H9 (cell line): Measurements from ENCODE around the gene IL13RA2. TPM values are rescaled to one million over a fixed set of nuclear protein-coding genes. Genes with fewer than 3 reads are reported as not detected.

Source experiments
- DNase-seq: peaks from one replicate; pipeline ENCODE4 v3.0.0-alpha.2; 2017
- H2AFZ ChIP-seq: one replicate; pipeline ENCODE4 v1.6.1; 2013; ENCODE audit warnings: mild to moderate bottlenecking, low read length, control low read depth, moderate library complexity
- H2AK5ac ChIP-seq: 2 replicates; pipeline ENCODE4 v1.6.1; 2013; ENCODE audit warnings: low read length, control low read depth, mixed read lengths; ENCODE audit not compliant: insufficient read length
- H2BK120ac ChIP-seq: one replicate; pipeline ENCODE4 v1.6.1; 2013; ENCODE audit warnings: low read depth, mild to moderate bottlenecking, low read length, control low read depth, inconsistent platforms; ENCODE audit not compliant: poor library complexity, severe bottlenecking
- H2BK12ac ChIP-seq: 2 replicates; pipeline ENCODE4 v1.6.1; 2013; ENCODE audit warnings: low read length, control low read depth, mixed read lengths, low read depth; ENCODE audit not compliant: insufficient read length
- H2BK15ac ChIP-seq: 2 replicates; pipeline ENCODE4 v1.6.1; 2013; ENCODE audit warnings: low read depth, low read length, control low read depth
- H2BK20ac ChIP-seq: one replicate; pipeline ENCODE4 v1.6.1; 2013; ENCODE audit warnings: low read depth, mild to moderate bottlenecking, low read length, control low read depth, inconsistent platforms; ENCODE audit not compliant: poor library complexity, severe bottlenecking
- H2BK5ac ChIP-seq: 2 replicates; pipeline ENCODE4 v1.6.1; 2013; ENCODE audit warnings: low read length, control low read depth, mixed read lengths; ENCODE audit not compliant: insufficient read length
- H3K14ac ChIP-seq: 2 replicates; pipeline ENCODE4 v1.6.1; 2013; ENCODE audit warnings: low read length, control low read depth; ENCODE audit not compliant: insufficient read depth
- H3K18ac ChIP-seq: 2 replicates; pipeline ENCODE4 v1.6.1; 2013; ENCODE audit warnings: low read depth, mild to moderate bottlenecking, mixed read lengths, low read length, control low read depth; ENCODE audit not compliant: insufficient read length
- H3K23ac ChIP-seq: 2 replicates; pipeline ENCODE4 v1.6.1; 2013; ENCODE audit warnings: low read length, control low read depth, mixed read lengths, low read depth; ENCODE audit not compliant: insufficient read length
- H3K23me2 ChIP-seq: 2 replicates; pipeline ENCODE4 v1.6.1; 2013; ENCODE audit warnings: low read depth, mild to moderate bottlenecking, mixed read lengths, low read length, control low read depth; ENCODE audit not compliant: insufficient read length, poor library complexity, severe bottlenecking
- H3K27ac ChIP-seq: 2 replicates; pipeline ENCODE4 v1.5.1; 2013; ENCODE audit warnings: low read length, control low read depth, mixed read lengths, low read depth; ENCODE audit not compliant: insufficient read length
- H3K27me3 ChIP-seq: 2 replicates; pipeline ENCODE4 v1.6.1; 2013; ENCODE audit warnings: low read length, control low read depth, inconsistent platforms; ENCODE audit not compliant: insufficient read depth
- H3K4ac ChIP-seq: 2 replicates; pipeline ENCODE4 v1.6.1; 2013; ENCODE audit warnings: low read depth, mild to moderate bottlenecking, control low read depth, inconsistent platforms, low read length, moderate library complexity
- H3K4me1 ChIP-seq: 2 replicates; pipeline ENCODE4 v1.6.1; 2013; ENCODE audit warnings: low read length, control low read depth, inconsistent platforms; ENCODE audit not compliant: insufficient read depth
- H3K4me2 ChIP-seq: 2 replicates; pipeline ENCODE4 v1.6.1; 2013; ENCODE audit warnings: low read length, control low read depth, mixed read lengths; ENCODE audit not compliant: insufficient read length, insufficient read depth
- H3K56ac ChIP-seq: 2 replicates; pipeline ENCODE4 v1.6.1; 2013; ENCODE audit warnings: low read depth, mild to moderate bottlenecking, mixed read lengths, low read length, control low read depth; ENCODE audit not compliant: insufficient read length
- H3K79me1 ChIP-seq: 2 replicates; pipeline ENCODE4 v1.6.1; 2013; ENCODE audit warnings: low read depth, mild to moderate bottlenecking, moderate library complexity, low read length, control low read depth, inconsistent platforms; ENCODE audit not compliant: insufficient read depth, poor library complexity, severe bottlenecking
- H3K79me2 ChIP-seq: 2 replicates; pipeline ENCODE4 v1.6.1; 2013; ENCODE audit warnings: low read length, control low read depth, inconsistent platforms; ENCODE audit not compliant: insufficient read depth
- H3K9ac ChIP-seq: 2 replicates; pipeline ENCODE4 v1.6.1; 2013; ENCODE audit warnings: low read length, control low read depth, mixed read lengths; ENCODE audit not compliant: insufficient read length; ENCODE audit errors: extremely low read depth
- H3K9me3 ChIP-seq: one replicate; pipeline ENCODE4 v1.6.1; 2013; ENCODE audit warnings: low read depth, low read length, inconsistent platforms; ENCODE audit not compliant: control insufficient read depth
- H3T11ph ChIP-seq: one replicate; pipeline ENCODE4 v1.6.1; 2013; ENCODE audit warnings: mild to moderate bottlenecking, low read length, control low read depth, inconsistent platforms
- H4K20me1 ChIP-seq: one replicate; pipeline ENCODE4 v1.6.1; 2013; ENCODE audit not compliant: control insufficient read depth, insufficient read length, insufficient read depth
- H4K5ac ChIP-seq: 2 replicates; pipeline ENCODE4 v1.6.1; 2013; ENCODE audit warnings: low read depth, mild to moderate bottlenecking, mixed read lengths, low read length, control low read depth; ENCODE audit not compliant: insufficient read length
- H4K8ac ChIP-seq: replicated peaks from 2 replicates; pipeline ENCODE4 v1.6.1; 2013; ENCODE audit warnings: low read length, control low read depth, mixed read lengths, low read depth; ENCODE audit not compliant: insufficient read length
- H4K91ac ChIP-seq: 2 replicates; pipeline ENCODE4 v1.6.1; 2013; ENCODE audit warnings: low read depth, mild to moderate bottlenecking, moderate library complexity, mixed read lengths, low read length, control low read depth; ENCODE audit not compliant: insufficient read length
- H3K27ac Mint-ChIP-seq, 3 experiments: 2 replicates in 2 of 3; 3 replicates in 1 of 3; pipeline ENCODE4 v1.8.0; 2020 to 2021; ENCODE audit warnings: mixed read lengths in 3 of 3, mild to moderate bottlenecking in 1 of 3, moderate library complexity in 1 of 3
- H3K27me3 Mint-ChIP-seq: 2 replicates; pipeline ENCODE4 v1.8.0; 2021; ENCODE audit warnings: low read depth, mild to moderate bottlenecking, moderate library complexity, mixed read lengths
- H3K36me3 Mint-ChIP-seq, 3 experiments: 2 replicates in 2 of 3; 3 replicates in 1 of 3; pipeline ENCODE4 v1.8.0; 2020 to 2021; ENCODE audit warnings: low read depth in 3 of 3, mixed read lengths in 3 of 3; ENCODE audit not compliant: insufficient read depth in 1 of 3
- H3K4me1 Mint-ChIP-seq, 2 experiments: 2 replicates each; pipeline ENCODE4 v1.8.0; 2020; ENCODE audit warnings: mixed read lengths in 2 of 2
- H3K4me3 Mint-ChIP-seq, 2 experiments: 2 replicates in 1 of 2; 3 replicates in 1 of 2; pipeline ENCODE4 v1.8.0; 2020 to 2021; ENCODE audit warnings: mild to moderate bottlenecking in 2 of 2, mixed read lengths in 2 of 2, moderate library complexity in 1 of 2
- H3K9me3 Mint-ChIP-seq, 2 experiments: 2 replicates in 1 of 2; 3 replicates in 1 of 2; pipeline ENCODE4 v1.8.0; 2020; ENCODE audit warnings: mild to moderate bottlenecking in 2 of 2, mixed read lengths in 2 of 2, moderate library complexity in 1 of 2
- WGBS: extraction: QIAGEN DNeasy Blood & Tissue Kit; methylation state at CpG from one replicate; pipeline ENCODE4 v1.1.7; 2013; ENCODE audit warnings: missing lambda C conversion rate, low lambda C conversion rate, mixed read lengths; ENCODE audit not compliant: insufficient read length; ENCODE audit errors: extremely low coverage; 5-methylcytosine and 5-hydroxymethylcytosine counted together
- total RNA-seq: library from RNA; stranded (reverse); gene quantifications from 2 replicates; pipeline ENCODE4 v1.2.1, GENCODE V29; 2021
- TF ChIP-seq, protein P1 (sequence below): fragments of 200-600 bp; sonication (generic); conservative IDR thresholded peaks from 3 replicates; pipeline ENCODE4 v1.8.0; 2021; ENCODE audit warnings: antibody characterized with exemption, mild to moderate bottlenecking

IL13RA2 gene
- total RNA-seq, 1 experiment from 2014 or later = not detected

DNA sequence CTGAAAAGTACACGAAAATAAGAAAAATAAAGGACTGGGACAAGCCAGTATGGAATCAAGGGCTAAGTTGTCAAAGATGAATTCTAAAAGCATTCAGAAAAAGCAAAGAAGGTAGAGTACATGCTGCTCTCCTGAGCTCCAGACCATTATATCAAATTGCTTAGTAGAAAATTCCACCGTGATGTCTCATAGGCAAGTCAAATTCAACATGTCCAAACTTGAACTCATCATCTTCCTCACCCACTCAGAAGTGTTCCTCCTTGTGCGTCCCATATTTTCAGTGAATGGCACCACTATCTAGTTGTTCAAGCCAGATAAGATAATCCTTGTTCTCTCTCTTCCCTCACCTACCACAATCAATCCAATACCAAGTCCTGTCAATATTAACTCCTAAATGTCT is 37.5 kb upstream of the IL13RA2 start:
- Histone ChIP-seq H3K27me3 (no peaks in the 10 kb centered on the region), H4K20me1 (no peaks in the 10 kb centered on the region), H3K23me2 (no peaks in the 10 kb centered on the region), H2BK20ac (no peak overlapping the region), H2BK15ac (no peak overlapping the region), H2AFZ (no peak overlapping the region), H2BK120ac (no peak overlapping the region), H3K18ac (no peak overlapping the region), H2BK5ac (no peak overlapping the region), H3K56ac (no peak overlapping the region), H4K91ac (no peak overlapping the region), H3K79me2 (no peaks in the 10 kb centered on the region), H3K23ac (no peak overlapping the region), H4K8ac (no peak overlapping the region), H3K27ac (no peak overlapping the region), H3K79me1 (no peaks in the 10 kb centered on the region), H3K9ac (no peak overlapping the region), H2AK5ac (no peak overlapping the region), H4K5ac (no peak overlapping the region), H3K9me3 (no peaks in the 10 kb centered on the region), H3K14ac (no peak overlapping the region), H2BK12ac (no peak overlapping the region), H3T11ph (no peak overlapping the region), H3K4me2 (no peak overlapping the region), H3K4ac (no peak overlapping the region), H3K4me1 (no peaks in the 10 kb centered on the region)
- Mint-ChIP-seq H3K4me1 (no peaks in the 10 kb centered on the region), H3K27ac (no peak overlapping the region), H3K9me3 (no peaks in the 10 kb centered on the region), H3K36me3 (no peaks in the 10 kb centered on the region), H3K27me3 (peaks cover 32% of the 10 kb centered on the region), H3K4me3 (no peak overlapping the region)
- TF ChIP-seq, protein P1, sequence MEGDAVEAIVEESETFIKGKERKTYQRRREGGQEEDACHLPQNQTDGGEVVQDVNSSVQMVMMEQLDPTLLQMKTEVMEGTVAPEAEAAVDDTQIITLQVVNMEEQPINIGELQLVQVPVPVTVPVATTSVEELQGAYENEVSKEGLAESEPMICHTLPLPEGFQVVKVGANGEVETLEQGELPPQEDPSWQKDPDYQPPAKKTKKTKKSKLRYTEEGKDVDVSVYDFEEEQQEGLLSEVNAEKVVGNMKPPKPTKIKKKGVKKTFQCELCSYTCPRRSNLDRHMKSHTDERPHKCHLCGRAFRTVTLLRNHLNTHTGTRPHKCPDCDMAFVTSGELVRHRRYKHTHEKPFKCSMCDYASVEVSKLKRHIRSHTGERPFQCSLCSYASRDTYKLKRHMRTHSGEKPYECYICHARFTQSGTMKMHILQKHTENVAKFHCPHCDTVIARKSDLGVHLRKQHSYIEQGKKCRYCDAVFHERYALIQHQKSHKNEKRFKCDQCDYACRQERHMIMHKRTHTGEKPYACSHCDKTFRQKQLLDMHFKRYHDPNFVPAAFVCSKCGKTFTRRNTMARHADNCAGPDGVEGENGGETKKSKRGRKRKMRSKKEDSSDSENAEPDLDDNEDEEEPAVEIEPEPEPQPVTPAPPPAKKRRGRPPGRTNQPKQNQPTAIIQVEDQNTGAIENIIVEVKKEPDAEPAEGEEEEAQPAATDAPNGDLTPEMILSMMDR = no peak
- no CpG with 5 or more reads among the region's 3 CpGs for WGBS
- no peak for DNase-seq
